HCT116 (cell line): ENCODE data around the gene LY9. TPM values are rescaled to one million over a fixed set of nuclear protein-coding genes. Genes with fewer than 3 reads are reported as not detected.
A peak's percentile ranks its signal among the peaks of the same experiment; 100 is the strongest.

Experiments
- ATAC-seq: fragments of 200-7000 bp; cut with Tn5 transposase; 2 replicates; pipeline ENCODE4 v1.9.1; 2020; ENCODE audit warnings: mild to moderate bottlenecking, moderate library complexity
- BruUV-seq: library from RNA; stranded (reverse); fragments of 400-500 nt; replicated peaks from 2 replicates; lab custom pipeline; 2021; lab: Mats Ljungman, UMichigan
- CTCF ChIA-PET: fragments of 300-600 bp; sonication (Branson Sonifier 250); formaldehyde crosslinking; loops from one replicate; lab custom pipeline; 2021; ENCODE audit warnings: antibody characterized with exemption; lab: Charles Lee
- POLR2A ChIA-PET: fragments of 300-600, 350-600 bp; sonication (Branson Sonifier 250); formaldehyde crosslinking; loops from one replicate; lab custom pipeline; 2021; ENCODE audit warnings: antibody characterized with exemption; lab: Charles Lee
- RAD21 ChIA-PET, 2 experiments: fragments of 300-600 bp; sonication (Branson Sonifier 250); formaldehyde crosslinking; loops; one replicate each; lab custom pipeline; 2023; ENCODE audit warnings: low total read pairs in 2 of 2; ENCODE audit not compliant: uncharacterized antibody in 2 of 2, unreplicated experiment in 2 of 2, low non-redundant PET in 1 of 2; lab: Charles Lee
- DNase-seq: peaks from one replicate; pipeline ENCODE4 v3.0.0-alpha.2; 2010; ENCODE audit warnings: low read depth, low spot score
- H2AFZ ChIP-seq: fragments of 200-600 bp; shearing (Covaris generic), sonication (generic); 2 replicates; pipeline ENCODE4 v1.6.1; 2017; ENCODE audit warnings: low read depth, mixed run types, mixed read lengths, antibody characterized with exemption, low read length; ENCODE audit not compliant: poor library complexity, severe bottlenecking
- H3K27ac ChIP-seq: 2 replicates; pipeline ENCODE4 v1.5.1; 2012; ENCODE audit warnings: low read depth, low read length
- H3K27me3 ChIP-seq: fragments of 200-600 bp; sonication (generic); 2 replicates; pipeline ENCODE4 v1.6.1; 2016; ENCODE audit warnings: mixed run types, low read length, mixed read lengths; ENCODE audit not compliant: insufficient read depth
- H3K36me3 ChIP-seq, 2 experiments: fragments of 200-500 bp in 1 of 2; fragments of 200-600 bp in 1 of 2; sonication (Bioruptor generic) in 1 of 2; sonication (generic) in 1 of 2; 2 replicates each; pipeline versions ENCODE4 v1.5.1 to v1.6.1; 2014 to 2016; ENCODE audit warnings: low read length in 2 of 2, inconsistent platforms in 1 of 2, mixed read lengths in 1 of 2, mixed run types in 1 of 2; ENCODE audit not compliant: insufficient read depth in 2 of 2, control insufficient read depth in 1 of 2
- H3K4me1 ChIP-seq, 2 experiments: fragments of 200-600 bp in 1 of 2; sonication (generic) in 1 of 2; 2 replicates each; pipeline versions ENCODE4 v1.5.1 to v1.6.1; 2012 to 2017; ENCODE audit warnings: low read length in 2 of 2, inconsistent platforms in 1 of 2, mild to moderate bottlenecking in 1 of 2, mixed read lengths in 1 of 2, mixed run types in 1 of 2, moderate library complexity in 1 of 2; ENCODE audit not compliant: insufficient read depth in 2 of 2, control insufficient read depth in 1 of 2
- H3K4me2 ChIP-seq: fragments of 200-600 bp; sonication (generic); 2 replicates; pipeline ENCODE4 v1.6.1; 2017; ENCODE audit warnings: mixed run types, low read length, mixed read lengths
- H3K4me3 ChIP-seq, 2 experiments: fragments of 200-600 bp in 1 of 2; sonication (generic) in 1 of 2; replicated peaks in 1 of 2; 2 replicates each; pipeline ENCODE4 v1.5.1; 2011 to 2016; ENCODE audit warnings: low read length in 2 of 2, control low read depth in 1 of 2, low read depth in 1 of 2, mild to moderate bottlenecking in 1 of 2, mixed read lengths in 1 of 2, mixed run types in 1 of 2
- H3K79me2 ChIP-seq: fragments of 200-600 bp; sonication (generic); 2 replicates; pipeline ENCODE4 v1.6.1; 2017; ENCODE audit warnings: mild to moderate bottlenecking, mixed run types, low read length, moderate library complexity, mixed read lengths; ENCODE audit not compliant: insufficient read depth
- H3K9ac ChIP-seq: fragments of 200-600 bp; sonication (generic); 2 replicates; pipeline ENCODE4 v1.6.1; 2016; ENCODE audit warnings: low read length, mixed read lengths
- H3K9me2 ChIP-seq: fragments of 200-600 bp; sonication (generic), shearing (Covaris generic); 2 replicates; pipeline ENCODE4 v1.6.1; 2017; ENCODE audit warnings: mixed run types, mild to moderate bottlenecking, moderate library complexity; ENCODE audit not compliant: insufficient read depth
- H3K9me3 ChIP-seq, 2 experiments: fragments of 200-500 bp in 1 of 2; fragments of 200-600 bp in 1 of 2; sonication (Bioruptor generic) in 1 of 2; sonication (generic) in 1 of 2; 2 replicates each; pipeline ENCODE4 v1.6.1; 2014 to 2017; ENCODE audit warnings: low read length in 2 of 2, mixed read lengths in 2 of 2, inconsistent platforms in 1 of 2, low read depth in 1 of 2, mild to moderate bottlenecking in 1 of 2, mixed run types in 1 of 2, moderate library complexity in 1 of 2; ENCODE audit not compliant: control insufficient read depth in 1 of 2, insufficient read depth in 1 of 2
- H4K20me1 ChIP-seq: fragments of 200-600 bp; sonication (generic), shearing (Covaris generic); 2 replicates; pipeline ENCODE4 v1.6.1; 2017; ENCODE audit warnings: mixed run types, mild to moderate bottlenecking, moderate library complexity; ENCODE audit not compliant: insufficient read depth
- ATF3 ChIP-seq: IDR thresholded peaks from 2 replicates; pipeline ENCODE4 v1.6.1; 2012
- CBX3 ChIP-seq: IDR thresholded peaks from 2 replicates; pipeline ENCODE4 v1.6.1; 2012; ENCODE audit warnings: low read depth
- CEBPB ChIP-seq: IDR thresholded peaks from 2 replicates; pipeline ENCODE4 v1.6.1; 2012; ENCODE audit warnings: low read depth
- CTCF ChIP-seq, 3 experiments: fragments of 200-600 bp in 1 of 3; sonication (generic) in 1 of 3; IDR thresholded peaks in 2 of 3; conservative IDR thresholded peaks in 1 of 3; 2 replicates each; pipeline ENCODE4 v1.5.1; 2012 to 2017; ENCODE audit warnings: low read depth in 2 of 3, low read length in 2 of 3, antibody characterized with exemption in 1 of 3, borderline replicate concordance in 1 of 3, control low read depth in 1 of 3, mild to moderate bottlenecking in 1 of 3, mixed read lengths in 1 of 3, mixed run types in 1 of 3, moderate library complexity in 1 of 3; ENCODE audit not compliant: insufficient read depth in 1 of 3
- ELF1 ChIP-seq: IDR thresholded peaks from 2 replicates; pipeline ENCODE4 v1.6.1; 2012; ENCODE audit warnings: low read depth, borderline replicate concordance
- EZH2phosphoT487 ChIP-seq: fragments of 200-600 bp; IDR thresholded peaks from 2 replicates; pipeline ENCODE4 v1.6.1; 2018; ENCODE audit warnings: antibody characterized with exemption, borderline replicate concordance
- MAX ChIP-seq: IDR thresholded peaks from 2 replicates; pipeline ENCODE4 v1.6.1; 2012
- POLR2AphosphoS5 ChIP-seq: IDR thresholded peaks from 2 replicates; pipeline ENCODE4 v1.6.1; 2011; ENCODE audit warnings: mild to moderate bottlenecking, low read depth, low read length, moderate library complexity
- SIN3A ChIP-seq: IDR thresholded peaks from 2 replicates; pipeline ENCODE4 v1.6.1; 2012; ENCODE audit warnings: low read depth
- SRF ChIP-seq: IDR thresholded peaks from 2 replicates; pipeline ENCODE4 v1.6.1; 2012; ENCODE audit warnings: low read depth
- TCF7L2 ChIP-seq: IDR thresholded peaks from 2 replicates; pipeline ENCODE4 v1.7.0; 2011; ENCODE audit warnings: borderline replicate concordance, inconsistent platforms; ENCODE audit not compliant: insufficient read depth, insufficient read length; ENCODE audit errors: extremely low read depth
- ZNF274 ChIP-seq: fragments of 200-500 bp; sonication (Bioruptor generic); IDR thresholded peaks from 2 replicates; pipeline ENCODE4 v1.6.1; 2014; ENCODE audit warnings: mild to moderate bottlenecking, low read depth, low read length, inconsistent platforms
- intact Hi-C: fragments of 100-400 bp; cut with micrococcal nuclease; formaldehyde crosslinking; loops from 2 replicates; pipeline ENCODE4 v1.10.0; 2022
- total RNA-seq: library from RNA; stranded (reverse); gene quantifications from one replicate; pipeline ENCODE4 v1.2.1, GENCODE V29; 2021; ENCODE audit not compliant: unreplicated experiment
- TF ChIP-seq, protein P1 (sequence below): IDR thresholded peaks from 2 replicates; pipeline ENCODE4 v1.6.1; 2011; ENCODE audit warnings: mild to moderate bottlenecking, low read length, moderate library complexity; ENCODE audit not compliant: insufficient replicate concordance; ENCODE audit errors: extremely low read depth

Gene LY9
- total RNA-seq, 1 experiment from 2014 or later: 0.22 TPM

DNA sequence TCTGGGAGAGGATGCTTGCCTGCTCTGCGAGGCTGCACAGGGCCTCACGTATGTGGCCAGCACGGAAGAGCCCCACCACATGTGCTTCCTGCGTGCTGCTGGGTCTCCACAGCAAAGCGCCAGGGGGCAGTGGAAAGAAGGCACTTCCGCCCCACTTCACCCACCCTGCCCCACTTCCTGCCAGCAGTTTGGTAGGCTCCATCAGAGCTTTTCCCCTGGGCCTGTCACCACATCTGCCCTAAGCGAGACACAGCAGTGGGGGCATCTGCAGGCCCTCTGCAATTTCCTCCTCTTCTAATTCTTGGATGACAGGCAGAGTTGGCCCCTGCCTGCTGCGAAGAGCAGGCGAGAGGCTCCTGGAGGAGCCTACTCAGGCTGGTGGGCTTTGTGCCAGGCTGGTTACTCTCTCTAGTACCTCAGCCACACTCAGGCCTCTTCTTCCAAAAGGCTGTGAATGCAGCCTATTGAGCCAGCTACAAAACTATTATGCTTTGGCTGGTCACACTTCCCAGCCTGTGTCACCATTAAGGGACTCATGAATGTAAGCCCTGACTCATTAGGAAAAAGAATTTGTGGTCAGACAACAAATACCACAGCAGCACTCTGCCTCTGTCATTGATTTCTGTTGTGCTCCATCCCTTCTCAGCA lies 41.7 kb downstream of the LY9 start:
- H3K9me2 ChIP-seq: no peaks in the 10 kb centered on the region
- H4K20me1 ChIP-seq: no peaks in the 10 kb centered on the region
- no peaks in the 10 kb centered on the region for H3K79me2 ChIP-seq
- peak; percentile 76 for ATAC-seq
- intact Hi-C loops: loop anchor here (5.0 kb wide), 1 partner anchor 300 kb away; no protein-coding TSS in a partner anchor
- TF ChIP-seq CEBPB: no peak
- TF ChIP-seq ZNF274: no peak
- TF ChIP-seq CTCF (IDR thresholded peaks at IDR 0.05 in 2 of 3, conservative IDR thresholded peaks at IDR 0.05 in 1 of 3; ENCODE audit: borderline replicate concordance in 1 of 3, insufficient read depth in 1 of 3, low read depth in 2 of 3, low read length in 2 of 3): no peak
- TF ChIP-seq SIN3A: no peak
- TF ChIP-seq ATF3: no peak
- TF ChIP-seq, protein P1, sequence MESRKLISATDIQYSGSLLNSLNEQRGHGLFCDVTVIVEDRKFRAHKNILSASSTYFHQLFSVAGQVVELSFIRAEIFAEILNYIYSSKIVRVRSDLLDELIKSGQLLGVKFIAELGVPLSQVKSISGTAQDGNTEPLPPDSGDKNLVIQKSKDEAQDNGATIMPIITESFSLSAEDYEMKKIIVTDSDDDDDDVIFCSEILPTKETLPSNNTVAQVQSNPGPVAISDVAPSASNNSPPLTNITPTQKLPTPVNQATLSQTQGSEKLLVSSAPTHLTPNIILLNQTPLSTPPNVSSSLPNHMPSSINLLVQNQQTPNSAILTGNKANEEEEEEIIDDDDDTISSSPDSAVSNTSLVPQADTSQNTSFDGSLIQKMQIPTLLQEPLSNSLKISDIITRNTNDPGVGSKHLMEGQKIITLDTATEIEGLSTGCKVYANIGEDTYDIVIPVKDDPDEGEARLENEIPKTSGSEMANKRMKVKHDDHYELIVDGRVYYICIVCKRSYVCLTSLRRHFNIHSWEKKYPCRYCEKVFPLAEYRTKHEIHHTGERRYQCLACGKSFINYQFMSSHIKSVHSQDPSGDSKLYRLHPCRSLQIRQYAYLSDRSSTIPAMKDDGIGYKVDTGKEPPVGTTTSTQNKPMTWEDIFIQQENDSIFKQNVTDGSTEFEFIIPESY: no peak
- TF ChIP-seq CBX3: no peak
- no peak for TF ChIP-seq SRF
- no peak for TF ChIP-seq TCF7L2
- no peak for TF ChIP-seq ELF1
- no peak for TF ChIP-seq MAX
- no peak for TF ChIP-seq POLR2AphosphoS5
- TF ChIP-seq EZH2phosphoT487: no peak
- no peaks in the 10 kb centered on the region for H3K9me3 ChIP-seq
- peak; percentile 12 for DNase-seq
- RAD21 ChIA-PET: interaction anchor here in 1 of 2 experiments (0.6 to 0.8 kb wide), 2 partner anchors 114 to 156 kb away, joined by 3 to 5 read pairs; no protein-coding TSS in a partner anchor
- H3K27ac ChIP-seq: no peak overlapping the region
- no peak overlapping the region for H3K9ac ChIP-seq
- no peak overlapping the region for H2AFZ ChIP-seq
- H3K4me2 ChIP-seq: no peak overlapping the region
- H3K4me1 ChIP-seq: 0 out of 4 replicates have a peak, but pooled peaks cover 0 to 3% of the 10 kb centered on the region in 2 experiments
- POLR2A ChIA-PET: no interaction called here
- CTCF ChIA-PET: interaction anchor here (1.0 to 5.0 kb wide), 3 partner anchors 58 to 116 kb away, joined by 3 to 45 read pairs (median 9); partner anchors contain the start of gene ITLN2
- H3K36me3 ChIP-seq: no peaks in the 10 kb centered on the region
- H3K27me3 ChIP-seq: peaks cover 5% of the 10 kb centered on the region; the same call in 1 of the 2 replicates
- BruUV-seq: no TSS peak
- no peak overlapping the region for H3K4me3 ChIP-seq
